SK-N-SH treated with all-trans-retinoic acid at 6 μM for 48 hours (cell line): ENCODE measurements around the gene TRAPPC2B.
A peak's percentile ranks its signal among the peaks of the same experiment; 100 is the strongest.

ENCODE experiments used
- ATAC-seq: fragments of 200-7000 bp; cut with Tn5 transposase; 3 replicates; pipeline ENCODE4 v1.9.1; 2020; ENCODE audit warnings: mild to moderate bottlenecking, moderate library complexity
- ARNTL ChIP-seq: fragments of 450-650 bp; formaldehyde crosslinking; IDR thresholded peaks from 2 replicates; pipeline ENCODE4 v1.5.0; 2020; ENCODE audit warnings: low read depth, mild to moderate bottlenecking, moderate library complexity, borderline replicate concordance
- BACH2 ChIP-seq: fragments of 250-450 bp; sonication (Bioruptor Pico); IDR thresholded peaks from 2 replicates; pipeline ENCODE4 v1.9.0; 2021; ENCODE audit warnings: mild to moderate bottlenecking, borderline replicate concordance
- CSDC2 ChIP-seq: fragments of 250-450 bp; sonication (Bioruptor Pico); IDR thresholded peaks from 2 replicates; pipeline ENCODE4 v1.5.0; 2020; ENCODE audit warnings: mild to moderate bottlenecking, moderate library complexity
- GLIS3 ChIP-seq: fragments of 250-450 bp; sonication (Bioruptor Pico); IDR thresholded peaks from 2 replicates; pipeline ENCODE4 v1.5.0; 2020; ENCODE audit warnings: mild to moderate bottlenecking, moderate library complexity
- ISL1 ChIP-seq: fragments of 250-450 bp; sonication (Bioruptor Pico); IDR thresholded peaks from 2 replicates; pipeline ENCODE4 v2.1.2; 2022; ENCODE audit warnings: mild to moderate bottlenecking, moderate library complexity
- OSR1 ChIP-seq: fragments of 250-450 bp; sonication (Bioruptor Pico); IDR thresholded peaks from 2 replicates; pipeline ENCODE4 v1.8.0; 2022; ENCODE audit warnings: moderate library complexity, mild to moderate bottlenecking, inconsistent platforms
- RARB ChIP-seq: fragments of 250-450 bp; sonication (Bioruptor Pico); IDR thresholded peaks from 2 replicates; pipeline ENCODE4 v1.8.0; 2021; ENCODE audit warnings: mild to moderate bottlenecking, moderate library complexity
- SNAI2 ChIP-seq: fragments of 250-450 bp; sonication (Bioruptor Pico); IDR thresholded peaks from 2 replicates; pipeline ENCODE4 v1.5.0; 2020; ENCODE audit warnings: mild to moderate bottlenecking, moderate library complexity
- TCF4 ChIP-seq: fragments of 250-450 bp; sonication (Bioruptor Pico); IDR thresholded peaks from 2 replicates; pipeline ENCODE4 v1.8.0; 2021; ENCODE audit warnings: mild to moderate bottlenecking, moderate library complexity, borderline replicate concordance
- TOX ChIP-seq: fragments of 250-450 bp; sonication (Bioruptor Pico); IDR thresholded peaks from 2 replicates; pipeline ENCODE4 v1.8.0; 2021; ENCODE audit warnings: mild to moderate bottlenecking, moderate library complexity, borderline replicate concordance
- ZC3H10 ChIP-seq: fragments of 250-450 bp; sonication (Bioruptor Pico); IDR thresholded peaks from 2 replicates; pipeline ENCODE4 v1.5.1; 2021; ENCODE audit warnings: mild to moderate bottlenecking, moderate library complexity
- ZFP3 ChIP-seq: fragments of 250-450 bp; sonication (Bioruptor Pico); IDR thresholded peaks from 2 replicates; pipeline ENCODE4 v1.5.0; 2020; ENCODE audit warnings: mild to moderate bottlenecking, moderate library complexity
- ZFP30 ChIP-seq: fragments of 450-650 bp; formaldehyde crosslinking; IDR thresholded peaks from 2 replicates; pipeline ENCODE4 v1.5.0; 2022; ENCODE audit warnings: mild to moderate bottlenecking, moderate library complexity
- ZNF565 ChIP-seq: fragments of 450-650 bp; formaldehyde crosslinking; conservative IDR thresholded peaks from 2 replicates; pipeline ENCODE4 v1.5.0; 2020; ENCODE audit warnings: low read depth, mild to moderate bottlenecking, moderate library complexity
- ZNF70 ChIP-seq: fragments of 450-650 bp; formaldehyde crosslinking; IDR thresholded peaks from 2 replicates; pipeline ENCODE4 v1.5.0; 2020; ENCODE audit warnings: mild to moderate bottlenecking, moderate library complexity
- ZNF8 ChIP-seq: fragments of 450-650 bp; formaldehyde crosslinking; IDR thresholded peaks from 2 replicates; pipeline ENCODE4 v1.5.0; 2020; ENCODE audit warnings: mild to moderate bottlenecking, moderate library complexity
- TF ChIP-seq, protein P1 (sequence below): fragments of 250-450 bp; sonication (Bioruptor Pico); IDR thresholded peaks from 2 replicates; pipeline ENCODE4 v1.5.1; 2020; ENCODE audit warnings: low read depth, mild to moderate bottlenecking, moderate library complexity
- TF ChIP-seq, protein P2 (sequence below): fragments of 250-450 bp; sonication (Bioruptor Pico); IDR thresholded peaks from 2 replicates; pipeline ENCODE4 v1.8.0; 2021; ENCODE audit warnings: low read depth, mild to moderate bottlenecking, moderate library complexity, borderline replicate concordance
- TF ChIP-seq, protein P3 (sequence below): fragments of 250-450 bp; sonication (Bioruptor Pico); IDR thresholded peaks from 2 replicates; pipeline ENCODE4 v1.5.1; 2021; ENCODE audit warnings: mild to moderate bottlenecking, moderate library complexity
- TF ChIP-seq, protein P4 (sequence below): fragments of 250-450 bp; sonication (Bioruptor Pico); IDR thresholded peaks from 2 replicates; pipeline ENCODE4 v1.5.0; 2020; ENCODE audit warnings: mild to moderate bottlenecking, moderate library complexity

The TRAPPC2B gene

DNA sequence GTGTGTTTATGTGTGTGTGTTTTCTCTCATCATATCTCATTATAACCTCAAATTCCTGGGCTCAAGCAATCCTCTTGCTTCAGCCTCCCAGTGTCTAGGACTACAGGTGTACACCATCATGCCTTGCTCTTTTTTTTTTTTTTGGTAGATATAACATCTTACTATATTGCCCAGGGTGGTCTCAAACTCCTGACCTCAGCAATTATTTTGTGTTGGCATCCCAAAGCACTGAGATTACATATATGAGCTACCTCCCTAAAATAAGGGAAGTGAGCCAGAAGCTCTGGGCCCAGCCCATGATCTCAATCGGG lies 43.5 kb upstream of the TRAPPC2B start:
- TF ChIP-seq TOX (CRISPR knock-in tag) (no peak), CSDC2 (CRISPR knock-in tag) (no peak), ZNF565 (no peak), ZC3H10 (no peak), GLIS3 (CRISPR knock-in tag) (no peak), SNAI2 (no peak), OSR1 (CRISPR knock-in tag) (no peak)
- TF ChIP-seq, protein P1, sequence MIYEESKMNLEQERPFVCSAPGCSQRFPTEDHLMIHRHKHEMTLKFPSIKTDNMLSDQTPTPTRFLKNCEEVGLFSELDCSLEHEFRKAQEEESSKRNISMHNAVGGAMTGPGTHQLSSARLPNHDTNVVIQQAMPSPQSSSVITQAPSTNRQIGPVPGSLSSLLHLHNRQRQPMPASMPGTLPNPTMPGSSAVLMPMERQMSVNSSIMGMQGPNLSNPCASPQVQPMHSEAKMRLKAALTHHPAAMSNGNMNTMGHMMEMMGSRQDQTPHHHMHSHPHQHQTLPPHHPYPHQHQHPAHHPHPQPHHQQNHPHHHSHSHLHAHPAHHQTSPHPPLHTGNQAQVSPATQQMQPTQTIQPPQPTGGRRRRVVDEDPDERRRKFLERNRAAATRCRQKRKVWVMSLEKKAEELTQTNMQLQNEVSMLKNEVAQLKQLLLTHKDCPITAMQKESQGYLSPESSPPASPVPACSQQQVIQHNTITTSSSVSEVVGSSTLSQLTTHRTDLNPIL (CRISPR knock-in tag): no peak
- TF ChIP-seq, all 23 proteins: peak for 0
- ATAC-seq: peak; percentile 38

DNA sequence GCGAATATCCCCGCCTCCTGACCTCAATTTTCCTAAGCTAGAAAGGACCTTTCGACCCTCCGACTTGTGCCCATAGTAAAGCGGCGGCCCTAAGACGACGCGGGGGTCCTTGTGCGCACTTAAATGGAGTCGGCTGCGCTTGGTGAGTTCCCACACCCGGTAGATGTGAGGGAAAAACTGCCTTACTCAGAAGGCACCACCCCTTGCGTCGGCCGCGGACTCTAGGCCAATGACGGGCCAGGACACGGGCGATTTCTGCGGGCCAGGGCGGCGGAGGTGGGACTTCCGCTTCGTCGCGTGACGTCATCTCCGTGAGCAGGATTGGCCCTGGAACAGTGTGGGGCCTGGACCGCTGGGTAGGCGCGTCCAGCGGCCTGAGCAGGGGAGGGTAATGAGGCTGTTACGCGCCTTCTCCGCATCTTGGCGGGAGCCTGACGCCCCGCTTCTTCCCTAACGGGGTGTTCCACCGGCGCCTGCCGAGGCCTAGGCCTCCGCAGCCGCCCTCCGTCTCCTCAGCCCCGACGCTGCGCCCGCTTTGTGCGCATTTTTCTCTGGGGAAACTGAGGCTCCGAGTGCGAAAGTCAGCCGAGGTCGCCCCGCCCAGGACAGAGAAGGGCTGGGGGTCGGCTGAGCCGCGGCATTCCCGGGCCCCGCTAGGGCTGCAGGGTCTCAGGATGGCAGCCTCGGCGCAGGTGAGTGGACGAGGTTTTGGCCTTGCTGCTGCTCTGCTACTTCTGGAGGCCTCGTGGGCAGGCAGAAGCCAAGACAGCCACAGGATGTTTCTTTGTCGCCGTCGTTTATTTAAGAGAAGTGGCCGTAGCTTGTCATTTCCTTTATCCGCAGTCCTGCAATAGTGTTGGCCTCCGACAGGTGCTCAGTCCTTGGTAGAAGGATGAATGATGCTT lies 42.9 kb upstream of the TRAPPC2B start, which contains the start of gene ZNF543:
TSS of gene ZNF543 (plus strand) at position 293 of the 905 bp plus-strand sequence. CDS start at position 675, 382 bp downstream.
- no peak for TF ChIP-seq TCF4 (CRISPR knock-in tag)
- TF ChIP-seq, protein P2, sequence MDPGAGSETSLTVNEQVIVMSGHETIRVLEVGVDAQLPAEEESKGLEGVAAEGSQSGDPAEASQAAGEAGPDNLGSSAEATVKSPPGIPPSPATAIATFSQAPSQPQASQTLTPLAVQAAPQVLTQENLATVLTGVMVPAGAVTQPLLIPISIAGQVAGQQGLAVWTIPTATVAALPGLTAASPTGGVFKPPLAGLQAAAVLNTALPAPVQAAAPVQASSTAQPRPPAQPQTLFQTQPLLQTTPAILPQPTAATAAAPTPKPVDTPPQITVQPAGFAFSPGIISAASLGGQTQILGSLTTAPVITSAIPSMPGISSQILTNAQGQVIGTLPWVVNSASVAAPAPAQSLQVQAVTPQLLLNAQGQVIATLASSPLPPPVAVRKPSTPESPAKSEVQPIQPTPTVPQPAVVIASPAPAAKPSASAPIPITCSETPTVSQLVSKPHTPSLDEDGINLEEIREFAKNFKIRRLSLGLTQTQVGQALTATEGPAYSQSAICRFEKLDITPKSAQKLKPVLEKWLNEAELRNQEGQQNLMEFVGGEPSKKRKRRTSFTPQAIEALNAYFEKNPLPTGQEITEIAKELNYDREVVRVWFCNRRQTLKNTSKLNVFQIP (CRISPR knock-in tag): no peak
- TF ChIP-seq, protein P1 (CRISPR knock-in tag): peak; percentile 17; the same call in 1 of the 2 replicates
- 0 out of 2 replicates have a peak, but pooled peaks have one; percentile 10 for TF ChIP-seq ZFP3 (CRISPR knock-in tag)
- peak; percentile 99 for ATAC-seq

DNA sequence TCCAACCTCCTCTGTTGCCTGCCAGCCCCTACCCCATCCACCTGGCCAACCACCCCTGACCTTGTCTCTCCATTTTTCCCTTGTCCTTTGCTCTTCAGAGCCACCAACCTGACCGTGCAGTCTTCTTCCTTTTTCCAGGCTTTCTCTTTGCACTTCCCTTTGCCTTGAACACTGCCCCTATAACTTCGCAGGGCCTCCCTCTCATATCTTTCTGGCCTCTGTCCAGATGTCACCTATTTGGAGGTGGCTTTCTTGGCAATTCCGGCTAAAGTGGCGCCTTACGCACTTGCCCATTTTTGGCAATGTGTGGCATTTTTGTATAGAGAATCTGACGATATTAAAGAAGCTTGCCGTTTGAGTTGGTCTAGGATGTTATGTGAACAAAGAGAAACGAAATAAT lies 42.2 kb upstream of the TRAPPC2B start:
- TF ChIP-seq RARB (CRISPR knock-in tag) (no peak), SNAI2 (no peak), ZFP3 (CRISPR knock-in tag) (no peak), TOX (CRISPR knock-in tag) (no peak), ZNF8 (CRISPR knock-in tag) (no peak), ZFP30 (CRISPR knock-in tag) (no peak), ZC3H10 (no peak), ARNTL (CRISPR knock-in tag) (no peak), GLIS3 (CRISPR knock-in tag) (no peak), ISL1 (CRISPR knock-in tag) (no peak), ZNF70 (CRISPR knock-in tag) (no peak), BACH2 (CRISPR knock-in tag) (no peak)
- TF ChIP-seq, protein P3, sequence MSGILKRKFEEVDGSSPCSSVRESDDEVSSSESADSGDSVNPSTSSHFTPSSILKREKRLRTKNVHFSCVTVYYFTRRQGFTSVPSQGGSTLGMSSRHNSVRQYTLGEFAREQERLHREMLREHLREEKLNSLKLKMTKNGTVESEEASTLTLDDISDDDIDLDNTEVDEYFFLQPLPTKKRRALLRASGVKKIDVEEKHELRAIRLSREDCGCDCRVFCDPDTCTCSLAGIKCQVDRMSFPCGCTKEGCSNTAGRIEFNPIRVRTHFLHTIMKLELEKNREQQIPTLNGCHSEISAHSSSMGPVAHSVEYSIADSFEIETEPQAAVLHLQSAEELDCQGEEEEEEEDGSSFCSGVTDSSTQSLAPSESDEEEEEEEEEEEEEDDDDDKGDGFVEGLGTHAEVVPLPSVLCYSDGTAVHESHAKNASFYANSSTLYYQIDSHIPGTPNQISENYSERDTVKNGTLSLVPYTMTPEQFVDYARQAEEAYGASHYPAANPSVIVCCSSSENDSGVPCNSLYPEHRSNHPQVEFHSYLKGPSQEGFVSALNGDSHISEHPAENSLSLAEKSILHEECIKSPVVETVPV (CRISPR knock-in tag): no peak
- TF ChIP-seq, protein P2 (CRISPR knock-in tag): no peak
- TF ChIP-seq, protein P4, sequence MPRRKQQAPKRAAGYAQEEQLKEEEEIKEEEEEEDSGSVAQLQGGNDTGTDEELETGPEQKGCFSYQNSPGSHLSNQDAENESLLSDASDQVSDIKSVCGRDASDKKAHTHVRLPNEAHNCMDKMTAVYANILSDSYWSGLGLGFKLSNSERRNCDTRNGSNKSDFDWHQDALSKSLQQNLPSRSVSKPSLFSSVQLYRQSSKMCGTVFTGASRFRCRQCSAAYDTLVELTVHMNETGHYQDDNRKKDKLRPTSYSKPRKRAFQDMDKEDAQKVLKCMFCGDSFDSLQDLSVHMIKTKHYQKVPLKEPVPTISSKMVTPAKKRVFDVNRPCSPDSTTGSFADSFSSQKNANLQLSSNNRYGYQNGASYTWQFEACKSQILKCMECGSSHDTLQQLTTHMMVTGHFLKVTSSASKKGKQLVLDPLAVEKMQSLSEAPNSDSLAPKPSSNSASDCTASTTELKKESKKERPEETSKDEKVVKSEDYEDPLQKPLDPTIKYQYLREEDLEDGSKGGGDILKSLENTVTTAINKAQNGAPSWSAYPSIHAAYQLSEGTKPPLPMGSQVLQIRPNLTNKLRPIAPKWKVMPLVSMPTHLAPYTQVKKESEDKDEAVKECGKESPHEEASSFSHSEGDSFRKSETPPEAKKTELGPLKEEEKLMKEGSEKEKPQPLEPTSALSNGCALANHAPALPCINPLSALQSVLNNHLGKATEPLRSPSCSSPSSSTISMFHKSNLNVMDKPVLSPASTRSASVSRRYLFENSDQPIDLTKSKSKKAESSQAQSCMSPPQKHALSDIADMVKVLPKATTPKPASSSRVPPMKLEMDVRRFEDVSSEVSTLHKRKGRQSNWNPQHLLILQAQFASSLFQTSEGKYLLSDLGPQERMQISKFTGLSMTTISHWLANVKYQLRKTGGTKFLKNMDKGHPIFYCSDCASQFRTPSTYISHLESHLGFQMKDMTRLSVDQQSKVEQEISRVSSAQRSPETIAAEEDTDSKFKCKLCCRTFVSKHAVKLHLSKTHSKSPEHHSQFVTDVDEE: no peak
- TF ChIP-seq, all 23 proteins: peak for 0
- ATAC-seq: no peak
